Ramos (cell line): Measurements from ENCODE around the gene OR52K1.
"Not testable (repeated sequence)": the region's sequence is repeated elsewhere in the genome, so short reads cannot be mapped to it uniquely, and the experiment has no call there.

Experiments
- in situ Hi-C: fragments of 300-500 bp; cut with MboI; formaldehyde crosslinking; loops from one replicate; pipeline ENCODE4 v1.14.3; 2022; ENCODE audit warnings: low sequenced_read_pairs; ENCODE audit not compliant: unreplicated experiment

OR52K1 gene

DNA sequence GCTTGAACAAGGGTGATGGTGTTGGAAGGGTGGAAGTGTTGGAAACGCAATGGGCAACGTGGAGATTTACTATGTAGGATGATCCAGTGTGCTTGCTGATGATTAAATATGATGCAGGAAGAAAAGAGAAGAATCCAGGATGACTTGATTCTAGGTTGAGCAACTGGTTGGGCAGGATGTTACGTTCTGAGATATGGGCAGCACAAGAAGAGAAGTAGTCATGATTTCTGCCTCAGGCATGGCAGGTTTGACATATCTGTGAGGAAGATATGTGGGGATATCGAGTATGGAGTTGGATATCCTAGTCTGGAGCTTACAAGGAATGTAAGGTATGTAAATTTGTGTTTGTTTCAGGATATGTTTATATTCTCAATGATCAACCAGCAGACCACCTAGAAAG is 1.9 kb downstream of the OR52K1 start:
- in situ Hi-C loops: no loop called here

DNA sequence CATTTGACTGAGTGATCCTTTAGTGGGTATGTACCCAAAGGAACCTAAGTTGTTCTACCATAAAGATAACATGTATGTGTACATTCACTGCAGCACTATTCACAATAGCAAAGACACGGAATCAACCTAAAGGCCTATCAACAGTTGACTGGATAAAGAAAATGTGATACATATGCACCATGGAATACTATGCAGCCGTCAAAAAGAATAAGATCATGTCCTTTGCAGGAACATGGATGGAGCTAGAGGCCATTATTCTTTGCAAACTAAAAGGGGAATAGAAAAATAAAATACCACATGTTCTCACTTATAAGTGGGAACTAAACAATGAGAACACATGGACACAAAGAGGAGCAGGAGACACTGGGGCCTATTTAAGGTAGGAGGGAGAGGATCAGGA is 9.0 kb downstream of the OR52K1 start:
- in situ Hi-C loops: loop anchor here (10.0 kb wide), 1 partner anchor 297 kb away; no protein-coding TSS in a partner anchor

DNA sequence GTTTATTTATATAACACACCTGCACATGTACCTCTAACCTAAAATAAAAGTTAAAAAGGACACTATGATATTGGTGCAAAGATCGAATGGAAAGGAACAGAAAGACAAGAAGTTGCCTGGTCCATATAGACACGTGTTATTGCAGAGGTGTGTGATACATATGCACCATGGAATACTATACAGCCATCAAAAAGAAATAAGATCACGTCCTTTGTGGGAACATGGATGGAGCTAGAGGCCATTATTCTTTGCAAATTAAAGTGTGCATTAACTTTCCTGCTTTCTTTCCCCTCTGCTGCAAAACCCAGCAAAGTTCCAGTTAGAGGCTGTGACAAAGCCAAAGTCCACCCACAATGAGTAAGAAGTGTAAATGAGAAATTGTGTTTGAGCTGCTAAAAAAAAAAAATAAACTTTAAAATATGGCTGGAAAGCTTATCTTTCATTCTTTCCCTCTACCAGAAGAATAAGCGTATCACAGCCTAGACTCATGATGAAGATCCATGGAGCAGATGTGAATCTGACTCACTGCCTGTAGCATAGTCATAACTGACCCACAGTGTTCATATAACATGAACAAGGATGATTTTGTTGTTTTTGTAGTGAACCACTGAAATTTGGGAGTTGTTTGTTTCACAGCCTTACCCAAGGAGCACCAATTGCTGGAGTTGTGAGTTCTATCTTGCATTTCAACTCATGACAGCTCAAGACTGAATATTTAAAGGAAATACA is 9.6 kb downstream of the OR52K1 start:
- in situ Hi-C loops: loop anchor here (10.0 kb wide), 1 partner anchor 297 kb away; no protein-coding TSS in a partner anchor

DNA sequence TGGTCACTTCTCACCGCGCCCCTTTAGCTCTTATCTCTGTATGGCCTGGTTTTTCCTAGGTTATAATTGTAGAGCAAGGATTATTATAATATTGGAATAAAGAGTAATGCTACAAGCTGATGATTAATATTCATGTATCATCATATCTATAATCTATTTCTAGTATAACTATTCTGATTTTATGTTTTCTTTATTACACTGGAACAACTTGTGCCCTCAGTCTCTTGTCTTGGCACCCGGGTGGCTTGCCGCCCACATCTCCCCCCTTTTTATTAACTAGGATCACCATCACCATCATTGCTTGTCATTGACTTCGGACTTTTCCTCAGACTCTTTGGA is 11.0 kb downstream of the OR52K1 start:
- in situ Hi-C loops: loop anchor here (10.0 kb wide), 1 partner anchor 299 kb away; no protein-coding TSS in a partner anchor

DNA sequence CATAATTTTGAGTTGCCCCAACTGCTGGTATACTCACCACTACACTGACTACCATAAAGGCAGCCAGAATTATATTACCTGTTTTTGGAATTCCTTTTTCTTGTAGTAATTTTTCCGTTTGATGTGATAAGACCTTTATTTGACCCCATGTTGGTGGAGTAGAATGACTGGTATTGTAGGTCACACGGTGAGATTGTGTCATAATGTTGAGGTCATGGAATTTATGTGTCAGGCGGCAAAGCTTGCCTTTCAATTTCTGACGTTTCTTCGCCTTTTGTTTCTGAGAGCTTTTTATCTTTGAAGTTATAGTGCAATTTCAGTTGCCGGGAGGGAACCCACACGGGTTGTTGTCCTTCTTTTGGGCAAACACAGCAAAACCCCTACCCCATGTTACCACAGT is 13.0 kb downstream of the OR52K1 start:
- in situ Hi-C loops: loop anchor here (10.0 kb wide), 1 partner anchor 301 kb away; no protein-coding TSS in a partner anchor

DNA sequence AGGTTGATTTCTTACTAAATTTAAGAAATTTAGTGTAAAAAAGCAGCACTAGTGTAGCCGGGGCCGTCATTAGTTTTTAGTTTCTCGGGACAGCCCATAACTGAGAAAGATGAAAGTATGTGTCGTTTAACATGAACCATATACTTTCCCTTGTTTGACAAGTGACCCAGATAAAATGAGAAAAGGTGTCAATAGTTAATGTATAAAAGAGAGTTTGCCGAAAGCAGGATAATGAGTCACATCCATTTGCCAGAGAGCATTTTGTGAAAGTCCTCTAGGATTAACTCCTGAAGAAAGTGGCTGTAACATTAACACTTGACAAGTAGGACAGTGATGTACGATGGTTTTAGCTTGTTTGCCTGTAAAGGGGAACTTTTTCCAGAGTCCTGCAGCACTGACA is 13.5 kb downstream of the OR52K1 start:
- in situ Hi-C loops: loop anchor here (10.0 kb wide), 1 partner anchor 301 kb away; no protein-coding TSS in a partner anchor

DNA sequence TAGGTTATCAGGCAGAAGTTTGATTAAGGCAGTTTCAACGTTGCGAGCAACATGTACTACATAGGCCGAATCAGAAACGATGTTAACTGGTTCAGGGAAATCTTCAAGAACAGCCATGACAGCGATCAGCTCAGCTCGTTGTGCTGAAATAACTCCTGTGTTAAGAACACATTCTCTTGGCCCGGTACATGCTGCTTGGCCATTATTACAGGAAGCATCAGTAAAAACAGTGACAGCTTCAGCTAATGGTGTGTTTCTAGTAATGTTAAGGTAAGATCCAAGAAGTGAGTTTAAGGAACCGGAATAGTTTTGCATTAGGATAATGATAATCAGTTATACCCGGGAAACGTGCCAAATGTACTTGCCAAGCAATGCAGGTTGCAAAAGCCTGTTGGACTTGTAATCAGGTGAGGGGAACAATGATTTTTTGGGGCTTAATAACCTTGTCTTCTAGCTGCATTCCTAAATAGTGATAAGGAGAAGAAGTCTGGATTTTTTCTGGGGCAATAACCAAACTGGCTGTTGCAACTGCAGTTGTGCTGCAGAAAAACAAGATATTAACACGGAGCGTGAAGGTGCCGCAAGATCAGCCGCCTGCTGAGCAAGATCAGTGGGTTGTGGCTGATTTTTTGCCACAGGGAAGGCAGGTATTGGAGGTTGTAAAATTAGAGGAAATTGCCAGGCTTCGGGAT is 14.3 kb downstream of the OR52K1 start:
- in situ Hi-C loops: loop anchor here (10.0 kb wide), 1 partner anchor 302 kb away; no protein-coding TSS in a partner anchor

DNA sequence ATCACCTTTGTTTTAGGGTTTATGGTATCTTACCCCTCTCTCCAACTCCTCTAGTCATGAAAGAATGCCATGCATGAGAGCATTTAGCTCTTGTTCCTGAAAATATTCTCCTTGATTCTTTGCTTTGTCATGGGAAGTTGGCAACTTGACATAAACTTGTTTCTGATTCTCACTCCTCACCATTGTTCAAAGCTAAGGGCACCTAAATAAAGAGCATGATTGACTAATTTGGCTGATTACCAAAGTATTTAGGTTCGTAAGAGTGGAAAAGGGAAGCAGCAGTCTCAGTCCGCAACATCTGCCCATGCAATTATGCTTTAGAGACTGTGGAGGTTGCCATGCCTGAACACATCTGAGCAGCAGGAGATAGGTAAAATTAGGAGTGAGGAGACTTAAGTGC is 26.4 kb downstream of the OR52K1 start:
- in situ Hi-C loops: no loop called here

DNA sequence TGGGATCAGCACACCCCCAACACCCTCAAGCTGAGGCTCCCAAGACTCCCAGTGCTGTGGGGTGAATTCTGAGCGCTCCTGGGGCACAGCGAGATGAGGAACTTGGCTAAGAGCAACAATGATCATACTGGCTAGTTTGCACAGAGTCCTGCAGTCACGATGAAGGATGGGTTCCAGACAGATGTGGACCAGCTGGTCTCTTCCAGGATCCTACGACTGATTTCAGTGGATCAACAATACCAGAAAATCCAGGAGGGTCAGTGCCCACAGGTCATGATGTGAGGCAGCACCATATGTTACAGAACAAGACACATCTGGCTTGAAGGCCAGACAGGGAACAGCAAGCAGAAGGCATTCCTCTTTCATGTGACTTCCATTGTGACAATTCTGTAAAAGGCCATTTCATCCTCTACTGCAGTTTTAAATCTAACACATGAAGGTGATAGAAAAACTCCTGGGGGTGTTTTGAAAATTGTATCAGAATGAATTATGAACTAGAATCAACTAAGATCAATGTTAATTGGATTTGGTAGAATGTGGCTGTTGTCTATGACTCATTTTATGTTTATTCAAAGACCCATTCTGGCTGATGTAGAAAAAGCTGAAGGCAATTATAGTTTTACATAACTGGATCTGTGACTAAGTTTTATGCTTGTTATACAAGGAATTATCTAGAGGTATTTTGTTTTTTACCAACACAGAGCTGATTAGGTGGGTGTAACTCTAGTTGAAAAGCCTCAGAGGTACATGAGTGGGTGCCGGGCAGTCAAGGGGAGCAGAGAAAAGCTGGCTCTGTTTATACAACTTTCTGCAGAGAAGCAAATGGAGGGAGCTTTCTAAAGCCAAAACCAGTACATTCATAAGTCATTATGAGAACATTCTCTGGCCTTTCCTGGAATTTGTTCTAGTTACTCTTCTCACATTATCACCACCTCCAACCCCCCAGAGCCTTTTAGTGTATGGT is 29.1 kb downstream of the OR52K1 start:
- in situ Hi-C loops: no loop called here

DNA sequence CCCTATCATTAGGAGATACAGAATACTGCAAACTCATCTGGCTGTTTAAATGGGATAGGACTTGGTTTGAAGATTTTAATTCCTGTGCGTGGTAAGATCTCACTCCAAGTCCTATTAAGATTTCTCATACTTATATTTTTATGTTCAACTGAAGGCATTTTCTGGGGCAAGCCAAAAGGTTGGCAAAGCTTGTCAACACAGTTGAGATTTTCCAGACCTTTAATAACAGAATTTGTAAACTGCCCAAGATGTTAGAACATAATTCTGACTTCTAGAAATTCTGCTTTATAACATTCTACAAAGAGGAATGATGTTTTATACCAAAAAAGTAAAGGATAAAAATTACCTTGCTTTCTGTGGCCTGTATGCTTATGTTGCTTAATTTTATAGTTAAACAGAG is 31.8 kb downstream of the OR52K1 start:
- in situ Hi-C loops: no loop called here

DNA sequence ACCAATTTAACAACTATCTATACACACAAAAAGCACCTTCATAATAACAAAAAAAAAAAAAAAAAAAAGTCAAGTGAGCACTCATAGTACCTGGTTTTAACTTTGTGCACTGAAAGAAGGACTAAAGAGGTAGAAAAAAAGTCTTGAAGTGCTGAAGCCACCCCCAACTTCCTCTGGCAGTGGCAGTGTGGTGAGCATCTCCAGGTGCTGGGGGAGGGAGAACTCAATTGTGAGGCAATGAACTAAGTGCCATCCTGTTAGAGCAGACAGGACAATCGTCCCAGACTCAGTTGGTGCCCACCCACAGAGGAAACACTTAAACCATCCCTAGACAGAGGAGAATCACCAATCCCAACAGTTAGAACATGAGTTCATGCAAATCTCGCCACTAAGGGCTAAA is 39.9 kb downstream of the OR52K1 start:
- in situ Hi-C loops: no loop called here

DNA sequence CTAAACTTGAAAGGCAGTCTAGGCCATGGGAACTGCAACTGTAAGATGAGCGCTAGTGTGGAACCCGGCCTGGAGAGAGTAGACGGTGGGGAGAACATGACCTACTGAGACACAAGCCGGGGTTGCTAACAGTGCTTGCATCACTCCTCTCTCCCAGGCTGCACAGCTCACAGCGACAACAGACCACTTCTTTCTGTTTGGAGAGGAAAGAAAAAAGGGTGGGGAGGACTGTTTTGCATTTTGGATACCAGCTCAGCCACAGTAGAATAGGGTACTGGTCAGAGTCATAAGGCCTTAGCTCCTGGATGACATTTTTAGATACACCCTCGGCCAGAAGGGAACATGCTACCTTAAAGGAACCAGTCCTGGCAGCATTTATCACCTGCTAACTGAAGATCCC is 40.3 kb downstream of the OR52K1 start:
- in situ Hi-C loops: no loop called here

DNA sequence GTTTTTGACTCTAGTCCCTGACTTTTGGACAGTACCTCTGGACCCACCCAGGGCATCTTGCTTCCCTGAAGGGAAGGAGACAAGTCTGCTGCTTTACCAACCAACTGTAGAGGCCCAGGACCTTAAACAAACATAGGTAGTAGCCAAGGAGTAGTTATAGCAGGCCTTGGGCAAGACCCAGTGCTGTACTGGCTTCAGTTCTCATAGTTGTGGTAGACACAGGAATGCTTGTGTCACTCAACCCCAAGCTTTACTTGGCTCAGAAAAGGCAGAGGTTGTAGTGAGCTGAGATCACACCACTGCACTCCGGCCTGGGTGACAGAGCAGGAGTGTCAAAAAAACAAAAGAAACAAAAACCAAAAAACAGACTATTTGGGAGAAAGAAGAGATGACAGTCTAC is 41.2 kb downstream of the OR52K1 start:
- in situ Hi-C loops: no loop called here

DNA sequence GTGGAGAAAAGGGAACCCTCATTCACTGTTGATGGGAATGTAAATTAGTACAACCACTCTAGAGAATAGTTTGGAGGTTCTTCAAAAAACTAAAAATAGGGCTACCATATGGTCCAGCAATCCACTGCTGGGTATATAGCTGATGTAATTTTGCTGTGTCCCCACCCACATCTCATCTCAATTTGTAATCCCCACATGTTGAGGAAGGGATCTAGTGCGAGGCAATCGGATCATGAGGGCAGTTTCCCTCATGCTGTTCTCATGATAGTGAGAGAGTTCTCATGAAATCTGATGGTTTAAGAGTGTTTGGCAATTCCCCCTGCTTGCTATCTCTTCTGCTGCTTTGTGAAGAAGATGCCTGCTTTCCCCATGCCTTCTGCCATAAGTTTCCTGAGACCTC is 45.5 kb downstream of the OR52K1 start:
- in situ Hi-C loops: no loop called here

DNA sequence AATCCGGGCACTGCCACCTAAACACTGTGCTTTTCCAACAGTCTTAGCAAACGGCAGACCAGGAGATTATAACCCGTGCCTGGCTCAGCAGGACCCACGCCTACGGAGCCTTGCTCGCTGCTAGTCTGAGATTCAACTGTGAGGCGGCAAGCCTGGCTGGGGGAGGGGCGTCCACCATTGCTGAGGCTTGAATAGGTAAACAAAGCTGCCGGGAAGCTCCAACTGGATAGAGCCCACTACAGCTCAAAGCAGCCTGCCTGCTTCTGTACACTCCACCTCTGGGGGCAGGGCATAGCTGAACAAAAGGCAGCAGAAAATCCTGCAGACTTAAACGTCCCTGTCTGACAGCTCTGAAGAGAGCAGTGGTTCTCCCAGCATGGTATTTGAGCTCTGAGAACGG is 49.2 kb downstream of the OR52K1 start:
- in situ Hi-C loops: not testable (repeated sequence)

DNA sequence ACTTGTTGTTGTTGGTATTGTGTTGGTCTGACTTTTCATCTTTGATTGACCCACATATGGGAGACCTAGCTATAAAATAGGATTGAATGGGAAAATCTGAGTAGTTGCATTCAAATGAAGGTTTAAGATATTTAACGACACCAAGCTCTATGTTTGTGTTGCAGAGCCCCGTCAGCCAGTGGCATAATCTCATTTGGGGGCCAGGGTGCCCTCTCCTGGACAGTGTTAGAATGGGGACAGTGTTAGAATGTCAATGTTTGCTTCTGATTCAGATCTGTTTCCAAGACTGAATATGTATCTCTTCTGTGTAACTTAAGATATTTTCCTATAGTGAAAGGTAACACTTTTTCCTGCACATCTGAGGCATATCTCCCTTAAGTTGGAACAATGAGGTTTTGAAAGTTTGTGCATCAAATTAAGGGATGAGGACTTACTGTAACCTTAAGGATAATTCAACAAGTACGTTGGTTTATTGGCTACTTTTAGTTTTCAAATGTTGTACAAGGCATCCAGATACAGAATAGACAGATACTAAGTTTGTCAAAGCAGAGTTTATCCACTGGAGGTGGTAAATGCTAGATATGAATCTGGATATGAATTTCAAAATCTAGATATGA is 57.3 kb downstream of the OR52K1 start:
- in situ Hi-C loops: loop anchor here (5.0 kb wide), 1 partner anchor 352 kb away; no protein-coding TSS in a partner anchor

DNA sequence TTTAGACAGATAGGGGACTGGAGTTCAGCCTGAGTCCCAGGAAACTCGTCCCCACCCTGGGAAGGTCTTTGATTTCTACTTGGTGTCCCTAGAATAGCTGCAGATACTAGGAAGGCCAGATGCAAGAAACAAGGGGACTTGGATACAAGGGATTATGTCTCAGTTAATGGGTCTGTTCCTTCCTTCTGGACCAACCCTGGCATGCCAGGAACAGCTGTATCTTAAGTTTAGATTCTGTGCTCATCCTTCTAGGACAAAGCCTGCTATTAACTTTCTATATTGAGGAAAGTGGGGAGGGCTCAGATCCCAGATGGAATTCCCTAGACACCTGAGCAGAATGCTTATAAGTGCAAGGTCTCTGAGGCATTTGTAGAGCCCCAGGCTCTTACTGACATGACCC is 58.6 kb downstream of the OR52K1 start:
- in situ Hi-C loops: loop anchor here (5.0 kb wide), 1 partner anchor 354 kb away; no protein-coding TSS in a partner anchor
